GM21515 (cell line): ENCODE results near the gene GRB10.

ENCODE experiments used
- ATAC-seq: cut with Tn5 transposase; IDR thresholded peaks from one replicate; pipeline ENCODE4 v1.9.1; 2021; ENCODE audit not compliant: unreplicated experiment

GRB10 gene

DNA sequence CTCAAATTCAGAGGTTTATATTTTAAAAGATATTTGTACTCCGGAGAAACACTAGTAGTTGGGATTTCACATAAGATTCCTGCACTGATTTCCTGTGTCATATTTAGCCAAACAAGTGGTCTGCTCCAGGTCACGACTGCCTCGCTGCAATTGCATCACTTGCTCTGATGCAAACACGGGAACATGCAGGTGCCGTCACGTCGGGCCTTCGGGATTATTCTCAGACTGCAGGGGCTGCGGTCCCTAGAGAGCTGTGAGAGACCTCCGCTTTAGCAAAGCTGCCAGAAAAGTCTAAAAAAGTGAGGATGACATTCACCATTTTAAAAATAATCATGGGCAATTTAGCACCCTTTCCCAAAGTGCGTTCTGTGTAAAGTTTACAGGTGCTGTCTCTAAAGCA lies 124.0 kb downstream of the GRB10 start:
- ATAC-seq: no peak

- ATAC-seq: no peak
Measured at GRCh38 chr7:50657912-50658311, 124.8 kb downstream of the GRB10 start.

DNA sequence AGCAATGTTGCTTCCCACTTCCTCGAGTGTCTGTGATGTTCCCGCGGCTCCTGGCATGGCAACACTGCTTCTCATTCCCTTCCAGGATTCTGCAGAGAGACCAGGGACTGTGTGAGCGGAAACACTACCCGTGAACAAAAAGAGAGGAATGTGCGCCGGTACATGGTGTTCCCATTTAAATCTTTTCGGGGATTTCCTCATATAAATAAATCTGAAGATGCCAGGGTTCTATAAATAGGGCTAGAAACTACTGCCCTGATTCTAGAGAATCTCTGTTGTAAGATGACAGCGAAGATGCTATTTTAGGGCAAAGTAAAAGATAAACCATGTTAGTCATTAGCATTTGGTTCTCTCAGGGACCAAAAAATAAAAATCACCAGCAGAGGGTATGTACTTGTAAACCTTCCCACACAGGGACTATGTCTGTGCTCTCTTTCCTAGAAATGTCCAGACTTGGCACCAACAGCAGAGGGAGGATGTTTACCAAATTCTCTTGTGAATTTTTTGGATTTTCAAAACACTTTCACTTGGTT lies 125.3 kb downstream of the GRB10 start:
- ATAC-seq: no peak

DNA sequence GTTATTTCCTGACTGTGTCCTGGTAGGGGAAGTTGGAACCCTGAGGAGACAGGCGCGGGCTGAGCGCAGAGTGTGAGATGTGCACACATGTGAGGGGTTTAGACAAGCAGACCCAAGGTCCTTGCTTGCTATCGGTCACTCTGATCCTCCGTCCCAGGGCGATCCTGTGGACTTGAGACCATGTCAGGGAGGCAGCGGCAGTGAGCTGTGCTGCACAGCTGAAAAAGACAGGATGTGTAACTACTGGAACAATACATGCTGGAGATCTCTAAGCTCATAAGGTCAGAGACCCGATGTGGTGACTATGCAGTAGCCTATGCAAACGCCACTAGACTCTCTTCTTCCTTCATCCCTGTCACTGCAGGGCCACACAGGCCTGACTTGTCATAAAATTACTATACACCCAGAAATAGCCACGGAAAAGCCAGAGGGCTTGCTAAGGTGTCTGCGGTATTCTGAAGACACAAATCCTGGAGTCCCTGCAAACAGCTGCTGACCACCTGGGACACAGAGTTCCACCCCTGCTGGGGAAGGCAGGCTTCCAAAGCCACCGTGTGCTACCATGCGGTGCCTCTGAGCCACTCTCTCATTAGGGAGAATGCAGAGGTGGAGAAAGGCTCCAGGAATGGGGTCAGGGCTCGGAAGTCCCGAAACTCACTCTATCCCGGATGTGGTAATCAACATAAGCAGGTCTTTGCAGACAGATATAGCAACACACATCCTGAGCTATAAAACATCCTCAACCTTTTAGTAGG lies 126.4 kb downstream of the GRB10 start:
- ATAC-seq: no peak

- ATAC-seq: no peak
Measured at GRCh38 chr7:50655490-50655889, 127.2 kb downstream of the GRB10 start.

DNA sequence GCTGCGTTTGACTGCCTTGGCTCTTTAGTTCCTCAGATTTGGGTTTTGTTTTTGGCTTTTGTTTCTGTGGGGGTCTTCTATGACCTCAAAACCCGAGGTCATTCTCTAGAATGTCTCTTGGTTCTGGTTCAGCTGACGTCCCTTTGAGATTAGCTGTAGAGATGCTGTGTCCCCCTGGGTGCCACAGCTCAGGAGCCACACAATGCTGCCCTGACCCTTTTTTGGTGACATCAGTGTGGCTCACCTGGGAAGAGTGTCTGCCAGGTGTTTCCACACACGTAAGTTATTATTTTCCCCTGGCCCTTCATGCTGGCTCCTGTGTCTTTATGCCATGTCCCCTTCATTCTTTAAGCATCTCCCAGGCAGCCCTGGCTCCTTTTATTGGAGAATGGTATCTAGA lies 127.7 kb downstream of the GRB10 start:
- ATAC-seq: no peak

GRCh38 chr7:50653981-50654425 lies 128.7 kb downstream of the GRB10 start:
- ATAC-seq: no peak

GRCh38 chr7:50653126-50653864 lies 129.4 kb downstream of the GRB10 start:
- no peak for ATAC-seq

GRCh38 chr7:50652400-50653125 lies 130.1 kb downstream of the GRB10 start:
- ATAC-seq: no peak

DNA sequence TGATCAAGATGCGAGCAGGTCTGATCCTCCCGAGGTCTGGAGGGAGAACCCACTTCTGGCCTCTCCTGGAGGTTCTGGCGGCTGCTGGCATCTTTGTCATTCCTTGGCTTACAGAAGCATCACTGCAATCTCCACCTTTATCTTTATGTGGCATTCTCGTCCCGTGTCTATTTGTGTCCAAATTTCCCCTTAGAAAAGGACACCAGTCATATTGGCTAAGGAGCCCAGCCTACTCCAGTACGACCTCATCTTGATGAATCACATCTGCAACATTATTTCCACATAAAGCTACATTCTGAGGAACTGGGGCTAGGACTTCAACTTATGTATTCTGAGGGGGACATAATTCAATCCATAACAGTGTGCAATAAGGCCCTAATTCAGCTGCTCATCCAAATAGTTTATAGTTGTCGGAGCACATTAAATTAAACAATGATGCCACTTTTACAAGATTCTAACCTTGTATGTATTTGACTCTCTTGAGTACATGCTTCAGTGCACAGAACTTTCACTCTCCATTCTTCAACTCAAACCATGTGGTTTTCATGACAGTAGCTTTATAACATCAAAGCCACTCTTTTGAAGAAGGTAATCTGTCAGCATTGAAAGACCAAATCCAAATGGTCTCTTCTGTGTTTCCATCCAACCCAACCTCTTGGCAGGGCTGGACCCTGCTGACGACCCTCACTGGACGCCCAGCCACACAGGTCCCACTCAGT lies 131.3 kb downstream of the GRB10 start:
- no peak for ATAC-seq

DNA sequence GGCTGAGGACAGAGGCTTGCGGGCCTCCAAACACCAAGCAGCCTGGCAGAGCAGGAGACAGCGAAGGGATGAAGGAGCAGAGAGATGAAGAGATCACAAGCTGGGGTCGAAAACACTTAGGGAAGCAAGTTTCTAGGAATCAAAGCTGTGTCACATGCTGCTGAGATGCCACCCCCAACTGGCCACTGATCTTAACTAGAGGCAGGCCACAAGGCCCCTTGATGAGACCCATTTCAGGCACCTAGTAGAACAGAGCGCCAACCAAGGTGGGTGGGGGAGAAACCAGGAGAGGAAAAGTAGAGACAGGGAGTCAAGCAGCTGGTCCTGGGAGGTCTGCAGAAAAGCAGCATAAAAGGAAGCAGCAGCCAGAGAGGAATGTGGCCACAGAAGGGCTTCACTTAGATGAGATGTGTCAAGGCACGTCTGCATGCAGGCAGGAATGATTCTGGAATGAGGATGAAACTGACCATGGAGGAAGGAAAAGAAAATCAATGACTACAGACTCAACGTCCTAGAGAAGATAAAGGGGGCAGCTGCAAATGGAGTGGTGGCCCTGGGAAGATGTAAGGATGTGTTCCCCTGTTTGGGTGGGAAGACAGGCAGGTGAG lies 132.5 kb downstream of the GRB10 start:
- no peak for ATAC-seq

GRCh38 chr7:50649259-50649885 lies 133.3 kb downstream of the GRB10 start:
- ATAC-seq: no peak

GRCh38 chr7:50648570-50649169 lies 134.0 kb downstream of the GRB10 start:
- no peak for ATAC-seq

DNA sequence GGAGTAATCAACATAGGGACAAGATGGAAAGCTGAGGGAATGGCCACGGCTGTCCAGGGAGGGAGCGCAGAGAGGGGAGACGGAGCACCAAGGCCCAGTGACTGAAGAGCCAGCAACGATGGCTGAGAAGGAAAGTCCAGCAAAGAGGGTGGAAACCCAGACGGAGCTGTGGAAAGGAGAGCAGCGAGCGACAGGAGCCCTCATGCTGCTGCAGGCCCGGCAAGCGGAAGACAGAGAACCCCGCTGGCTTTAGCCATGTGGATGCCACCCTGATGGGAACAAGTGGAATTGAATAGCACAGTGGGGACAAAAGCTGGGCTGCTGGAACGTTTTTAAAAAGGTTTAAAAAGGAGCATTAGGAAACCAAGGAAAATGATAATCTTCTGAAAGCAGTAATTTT lies 134.6 kb downstream of the GRB10 start:
- no peak for ATAC-seq

DNA sequence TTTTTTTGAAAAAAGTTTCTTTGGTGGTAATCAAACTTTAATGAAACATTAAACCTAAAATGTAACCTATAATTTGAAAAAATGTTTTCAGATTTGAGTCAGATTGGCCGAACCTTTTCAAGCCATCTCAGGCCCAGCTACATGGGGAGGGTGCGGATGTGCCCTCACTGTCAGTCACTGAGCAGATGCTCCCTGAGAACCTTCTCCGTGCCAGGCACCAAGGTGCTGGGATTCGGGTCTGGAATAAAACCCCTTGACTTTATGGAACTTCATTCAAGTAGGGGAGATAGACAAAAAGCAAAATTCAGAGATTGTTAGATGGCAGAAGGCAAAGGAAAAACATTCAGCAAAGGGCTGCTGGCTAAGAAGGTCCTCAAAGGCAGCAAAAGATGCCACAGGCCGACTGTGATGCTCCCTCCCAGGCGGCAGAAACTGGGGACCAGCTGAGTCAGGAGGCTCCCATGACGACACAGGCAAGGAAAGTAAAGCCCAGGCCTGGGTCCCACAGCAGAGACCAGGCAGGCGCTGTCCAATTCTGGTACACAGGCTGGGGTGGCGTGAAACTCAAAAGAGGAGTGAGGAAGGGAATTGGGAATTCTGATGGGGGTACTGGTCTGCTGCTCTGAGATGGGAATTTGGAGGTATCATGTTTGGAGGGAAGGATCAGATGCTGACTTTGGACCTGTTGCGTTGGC lies 135.3 kb downstream of the GRB10 start:
- ATAC-seq: no peak

DNA sequence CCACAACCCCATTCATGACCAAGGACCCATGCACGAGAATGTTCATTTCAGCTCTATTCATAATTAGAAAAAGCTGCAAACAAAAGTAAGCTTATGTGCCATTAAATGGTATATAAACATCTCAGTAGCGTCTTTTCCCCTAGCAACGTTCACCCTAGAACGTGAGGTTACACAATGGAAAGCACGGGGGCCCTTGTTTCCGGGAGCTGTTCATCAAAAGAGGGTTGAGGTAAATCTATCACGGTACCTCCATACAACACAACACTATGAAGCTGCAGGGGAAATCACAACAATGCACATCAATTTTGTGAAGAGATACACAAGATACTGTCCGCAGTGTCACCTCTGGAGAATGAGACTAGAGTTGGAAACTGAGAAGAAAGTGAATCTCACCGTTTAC lies 136.6 kb downstream of the GRB10 start:
- no peak for ATAC-seq

DNA sequence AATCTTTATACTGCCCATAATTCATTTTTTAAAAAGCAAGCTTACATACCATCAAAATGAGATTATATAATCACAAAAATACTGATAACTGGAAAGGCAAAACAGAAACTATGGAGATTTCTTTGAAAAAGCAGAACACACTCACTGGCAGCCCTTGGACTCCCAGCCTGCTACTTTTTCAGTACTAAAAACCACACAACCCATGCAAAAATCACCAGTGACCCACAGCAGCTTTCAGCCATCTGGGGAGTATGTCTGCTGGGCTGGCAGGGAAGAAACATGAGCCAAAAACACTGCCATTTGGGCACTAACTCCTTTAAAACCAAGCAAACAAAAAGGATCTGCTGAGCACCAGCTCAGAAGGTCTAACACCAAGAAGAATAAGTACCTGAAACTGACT lies 137.5 kb downstream of the GRB10 start:
- no peak for ATAC-seq

- ATAC-seq: no peak
Measured at GRCh38 chr7:50644586-50644985, 138.1 kb downstream of the GRB10 start.

GRCh38 chr7:50644114-50644513 lies 138.6 kb downstream of the GRB10 start:
- no peak for ATAC-seq
